Activated CD4-positive, alpha-beta T cell treated with anti-CD3 and anti-CD28 coated beads for 36 hours (primary cell): ENCODE measurements around the gene DGKI. TPM values are rescaled to one million over a fixed set of nuclear protein-coding genes. Genes with fewer than 3 reads are reported as not detected.

Source experiments
- ATAC-seq: fragments of 200-7000 bp; cut with Tn5 transposase; one replicate; pipeline ENCODE4 v1.10.0; 2021; ENCODE audit warnings: mild to moderate bottlenecking, moderate library complexity
- CTCF ChIA-PET: fragments of 350-600 bp; sonication (Branson Sonifier 250); formaldehyde crosslinking; loops from one replicate; lab custom pipeline; 2021; ENCODE audit warnings: antibody characterized with exemption; lab: Charles Lee
- POLR2A ChIA-PET: fragments of 350-600 bp; sonication (Branson Sonifier 250); formaldehyde crosslinking; loops from one replicate; lab custom pipeline; 2021; ENCODE audit warnings: antibody characterized with exemption, inconsistent platforms; lab: Charles Lee
- DNase-seq: peaks from one replicate; pipeline ENCODE4 v3.0.0-alpha.2; 2020
- H3K27ac Mint-ChIP-seq: one replicate; pipeline ENCODE4 v1.8.0; 2021; ENCODE audit warnings: mixed read lengths
- H3K27me3 Mint-ChIP-seq: one replicate; pipeline ENCODE4 v1.8.0; 2021; ENCODE audit warnings: mixed read lengths
- H3K36me3 Mint-ChIP-seq: one replicate; pipeline ENCODE4 v1.8.0; 2021; ENCODE audit warnings: low read depth, mixed read lengths
- H3K4me1 Mint-ChIP-seq: one replicate; pipeline ENCODE4 v1.8.0; 2021; ENCODE audit warnings: mixed read lengths
- H3K4me3 Mint-ChIP-seq: one replicate; pipeline ENCODE4 v1.8.0; 2021; ENCODE audit warnings: mild to moderate bottlenecking, moderate library complexity, mixed read lengths
- H3K9me3 Mint-ChIP-seq: one replicate; pipeline ENCODE4 v1.8.0; 2021; ENCODE audit warnings: low read depth, mixed read lengths
- intact Hi-C, 2 experiments: fragments of 100-400 bp; cut with DNase I in 1 of 2; cut with micrococcal nuclease in 1 of 2; formaldehyde crosslinking; loops; one replicate each; pipeline versions ENCODE4 v1.14.2 to v1.15.1; 2022 to 2024; cut with DNase I, micrococcal nuclease
- total RNA-seq, 2 experiments: library from RNA; stranded (reverse); gene quantifications; one replicate each; pipeline ENCODE4 v1.2.3, GENCODE V29; 2021

Gene DGKI
- total RNA-seq, 2 experiments from 2014 or later = 2.9 to 3.0 TPM

- intact Hi-C loops = no loop called here
- Mint-ChIP-seq H3K27me3 (no peaks in the 10 kb centered on the region), H3K36me3 (peaks cover 54% of the 10 kb centered on the region), H3K4me3 (no peak overlapping the region), H3K4me1 (peaks cover 18% of the 10 kb centered on the region), H3K27ac (peak overlapping the region; percentile 24), H3K9me3 (no peaks in the 10 kb centered on the region)
- CTCF ChIA-PET = interaction anchor here (0.6 to 1.1 kb wide), 2 partner anchors 13 to 21 kb away, joined by 3 to 4 read pairs; no protein-coding TSS in a partner anchor
- POLR2A ChIA-PET = no interaction called here
- ATAC-seq (peak; percentile 97), DNase-seq (peak; percentile 60)
These were observed 35.5 kb upstream of the DGKI start for GRCh38 chr7:137882261-137882668.

DNA sequence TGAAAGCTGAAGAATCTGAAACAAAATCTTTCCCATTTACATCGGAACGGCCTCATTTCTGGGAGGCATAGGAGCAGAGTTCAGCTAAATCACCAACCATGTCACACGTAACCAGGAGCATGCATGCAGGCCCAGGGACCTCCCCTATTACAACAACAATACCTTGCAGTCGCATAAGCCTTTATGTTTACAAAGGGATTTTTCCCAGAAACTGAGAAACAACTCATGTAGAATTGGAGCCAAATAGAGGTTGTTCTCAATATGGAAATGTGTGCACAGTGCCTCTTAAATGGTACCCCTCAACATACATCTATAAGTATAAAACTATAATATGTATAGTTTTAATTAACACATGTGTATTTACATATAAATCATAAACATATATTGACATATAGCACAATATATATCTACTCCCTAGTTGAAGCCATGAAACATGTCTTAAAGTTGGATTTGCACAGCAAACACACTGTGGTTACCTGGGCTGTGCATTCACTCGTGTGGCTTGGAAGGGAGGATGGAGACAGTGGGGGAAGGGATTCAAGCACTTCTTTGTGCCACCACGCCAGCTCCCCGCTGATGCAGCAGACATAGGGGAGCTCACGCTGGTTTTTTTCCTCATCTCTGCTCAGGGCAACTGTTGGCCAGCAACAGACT lies 35.0 kb upstream of the DGKI start:
- ATAC-seq = peak; percentile 24
- H3K27ac Mint-ChIP-seq = peak overlapping the region; percentile 24
- ChIA-PET CTCF (interaction anchor here (1.1 kb wide), 1 partner anchor 21 kb away, joined by 3 read pairs; no protein-coding TSS in a partner anchor), POLR2A (no interaction called here)
- no peaks in the 10 kb centered on the region for H3K9me3 Mint-ChIP-seq
- no peak overlapping the region for H3K4me3 Mint-ChIP-seq
- H3K27me3 Mint-ChIP-seq = no peaks in the 10 kb centered on the region
- DNase-seq = no peak
- peaks cover 18% of the 10 kb centered on the region for H3K4me1 Mint-ChIP-seq
- peaks cover 54% of the 10 kb centered on the region for H3K36me3 Mint-ChIP-seq
- intact Hi-C loops = no loop called here

GRCh38 chr7:137880432-137880831 lies 33.7 kb upstream of the DGKI start:
- Mint-ChIP-seq H3K36me3 (peaks cover 52% of the 10 kb centered on the region), H3K4me1 (peaks cover 18% of the 10 kb centered on the region), H3K27ac (no peak overlapping the region), H3K9me3 (no peaks in the 10 kb centered on the region), H3K27me3 (no peaks in the 10 kb centered on the region), H3K4me3 (no peak overlapping the region)
- ATAC-seq = no peak
- intact Hi-C loops = no loop called here
- CTCF ChIA-PET = interaction anchor here (0.6 kb wide), 2 partner anchors 23 to 184 kb away, joined by 3 read pairs; no protein-coding TSS in a partner anchor
- no peak for DNase-seq
- POLR2A ChIA-PET = no interaction called here

- H3K9me3 Mint-ChIP-seq = no peaks in the 10 kb centered on the region
- H3K36me3 Mint-ChIP-seq = peaks cover 50% of the 10 kb centered on the region
These were observed 32.8 kb upstream of the DGKI start for GRCh38 chr7:137879357-137880158.

GRCh38 chr7:137878333-137878961 lies 31.7 kb upstream of the DGKI start:
- intact Hi-C loops = no loop called here
- POLR2A ChIA-PET = no interaction called here

More at GRCh38 chr7:137879357-137880158, 32.8 kb upstream of the DGKI start:
- ChIA-PET CTCF (interaction anchor here (1.4 kb wide), 1 partner anchor 9 kb away, joined by 6 read pairs; no protein-coding TSS in a partner anchor), POLR2A (no interaction called here)
- no peak overlapping the region for H3K4me3 Mint-ChIP-seq
- peaks cover 18% of the 10 kb centered on the region for H3K4me1 Mint-ChIP-seq
- peak overlapping the region; percentile 87 for H3K27ac Mint-ChIP-seq
- ATAC-seq (peak; percentile 71), DNase-seq (peak; percentile 62)
- intact Hi-C loops = no loop called here
- no peaks in the 10 kb centered on the region for H3K27me3 Mint-ChIP-seq

GRCh38 chr7:137877027-137877675 lies 30.4 kb upstream of the DGKI start:
- POLR2A ChIA-PET = no interaction called here
- CTCF ChIA-PET = no interaction called here
- Mint-ChIP-seq H3K36me3 (peaks cover 41% of the 10 kb centered on the region), H3K27ac (no peak overlapping the region), H3K9me3 (no peaks in the 10 kb centered on the region), H3K4me3 (no peak overlapping the region), H3K4me1 (peaks cover 25% of the 10 kb centered on the region), H3K27me3 (no peaks in the 10 kb centered on the region)
- intact Hi-C loops = no loop called here
- no peak for DNase-seq
- ATAC-seq = no peak

More at GRCh38 chr7:137878333-137878961, 31.7 kb upstream of the DGKI start:
- peaks cover 24% of the 10 kb centered on the region for H3K4me1 Mint-ChIP-seq
- no peak for DNase-seq
- no peaks in the 10 kb centered on the region for H3K27me3 Mint-ChIP-seq
- no peaks in the 10 kb centered on the region for H3K9me3 Mint-ChIP-seq
- CTCF ChIA-PET = interaction anchor here (1.4 kb wide), 1 partner anchor 10 kb away, joined by 6 read pairs; no protein-coding TSS in a partner anchor
- H3K4me3 Mint-ChIP-seq = no peak overlapping the region
- peaks cover 48% of the 10 kb centered on the region for H3K36me3 Mint-ChIP-seq
- no peak overlapping the region for H3K27ac Mint-ChIP-seq
- ATAC-seq = no peak

DNA sequence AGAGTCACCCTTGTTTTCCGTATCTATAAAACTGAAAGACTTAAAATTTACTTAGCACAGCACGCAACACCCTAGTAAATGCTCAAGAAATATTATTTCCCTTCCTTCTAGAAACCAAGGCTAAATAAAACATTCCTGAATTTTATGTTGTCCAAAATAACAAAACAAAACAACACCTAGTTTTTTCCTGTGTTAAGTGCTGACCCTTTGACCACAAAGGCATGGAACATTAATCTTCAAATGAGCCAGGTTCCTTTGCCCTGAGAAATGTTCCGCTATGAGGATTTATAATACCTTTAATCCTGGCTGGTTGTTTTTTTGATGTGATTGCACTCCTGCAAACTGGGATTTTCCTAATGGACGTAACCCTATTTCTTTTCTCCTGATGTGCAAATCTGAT lies 29.0 kb upstream of the DGKI start:
- Mint-ChIP-seq H3K27ac (no peak overlapping the region), H3K27me3 (no peaks in the 10 kb centered on the region), H3K4me1 (peaks cover 22% of the 10 kb centered on the region), H3K4me3 (no peak overlapping the region), H3K9me3 (no peaks in the 10 kb centered on the region), H3K36me3 (peaks cover 37% of the 10 kb centered on the region)
- DNase-seq (no peak), ATAC-seq (no peak)
- ChIA-PET CTCF (interaction anchor here (1.0 kb wide), 1 partner anchor 28 kb away, joined by 3 read pairs; no protein-coding TSS in a partner anchor), POLR2A (no interaction called here)
- intact Hi-C loops = no loop called here

- peaks cover 17% of the 10 kb centered on the region for H3K4me1 Mint-ChIP-seq
- CTCF ChIA-PET = interaction anchor here (1.0 kb wide), 1 partner anchor 30 kb away, joined by 3 read pairs; no protein-coding TSS in a partner anchor
- peaks cover 26% of the 10 kb centered on the region for H3K36me3 Mint-ChIP-seq
- H3K9me3 Mint-ChIP-seq = no peaks in the 10 kb centered on the region
- no peak overlapping the region for H3K4me3 Mint-ChIP-seq
- ATAC-seq (peak; percentile 17), DNase-seq (no peak)
- intact Hi-C loops = loop anchor here in 1 of 2 experiments (1.0 kb wide), 1 partner anchor 21 kb away; no protein-coding TSS in a partner anchor
- POLR2A ChIA-PET = interaction anchor here (1.2 kb wide), 1 partner anchor 21 kb away, joined by 3 read pairs; no protein-coding TSS in a partner anchor
- H3K27ac Mint-ChIP-seq = peak overlapping the region; percentile 77
- no peaks in the 10 kb centered on the region for H3K27me3 Mint-ChIP-seq
These were observed 27.4 kb upstream of the DGKI start for GRCh38 chr7:137873979-137874777.

- peaks cover under 1% of the 10 kb centered on the region for H3K9me3 Mint-ChIP-seq
- peak overlapping the region; percentile 77 for H3K27ac Mint-ChIP-seq
- H3K27me3 Mint-ChIP-seq = no peaks in the 10 kb centered on the region
- no peak overlapping the region for H3K4me3 Mint-ChIP-seq
- H3K36me3 Mint-ChIP-seq = peaks cover 24% of the 10 kb centered on the region
- intact Hi-C loops = loop anchor here in 1 of 2 experiments (1.0 kb wide), 1 partner anchor 22 kb away; no protein-coding TSS in a partner anchor
- POLR2A ChIA-PET = interaction anchor here (1.2 kb wide), 1 partner anchor 21 kb away, joined by 3 read pairs; no protein-coding TSS in a partner anchor
- ATAC-seq = peak; percentile 92
- CTCF ChIA-PET = no interaction called here
- peaks cover 16% of the 10 kb centered on the region for H3K4me1 Mint-ChIP-seq
- peak; percentile 54 for DNase-seq
These were observed 26.8 kb upstream of the DGKI start for GRCh38 chr7:137873524-137873923.
